Daoy (cell line): ENCODE measurements around the gene RPAIN. TPM values are rescaled to one million over a fixed set of nuclear protein-coding genes. Genes with fewer than 3 reads are reported as not detected.

Experiments
- total RNA-seq: library from RNA; depleted of rRNA; stranded (reverse); fragments of >200 nt; shearing (Covaris generic); gene quantifications from 2 replicates; pipeline ENCODE4 v1.2.3, GENCODE V29; 2014; rRNA removed

Gene RPAIN
- total RNA-seq, 1 experiment from 2014 or later = 119 TPM

Other genes starting within 250 kb of the RPAIN start
- 4.5 and 6.5 TPM in 2 replicates for gene ZNF594, start 228.3 kb upstream of the RPAIN start, total RNA-seq
- gene SCIMP, start 185.3 kb upstream of the RPAIN start, total RNA-seq = not detected in 2 replicates
- 36.9 and 45.7 TPM in 2 replicates for gene RABEP1, start 137.9 kb upstream of the RPAIN start, total RNA-seq
- 192 and 198 TPM in 2 replicates for gene NUP88, start 520 bp upstream of the RPAIN start, total RNA-seq
- gene C1QBP, start 19.0 kb downstream of the RPAIN start, total RNA-seq = 709 and 891 TPM in 2 replicates
- gene DHX33, start 48.8 kb downstream of the RPAIN start, total RNA-seq = 8.9 and 10.9 TPM in 2 replicates
- 53.5 and 54.1 TPM in 2 replicates for gene DERL2, start 66.0 kb downstream of the RPAIN start, total RNA-seq
- 19.9 and 27.3 TPM in 2 replicates for gene MIS12, start 66.4 kb downstream of the RPAIN start, total RNA-seq
- 38.9 and 41.6 TPM in 2 replicates for gene NLRP1, start 164.3 kb downstream of the RPAIN start, total RNA-seq